ENCODE data around the gene COL19A1.
"Not testable (repeated sequence)": the region's sequence is repeated elsewhere in the genome, so short reads cannot be mapped to it uniquely, and the experiment has no call there.

COL19A1 gene

GRCh38 chr6:69866770-69867638 is 648 bp downstream of the COL19A1 start:
- peak; percentile 13 for DNase-seq (ENCODE audit: low read depth)

- DNase-seq (ENCODE audit: low read depth), result no peak
Observed at GRCh38 chr6:69867639-69867976, 1.3 kb downstream of the COL19A1 start.

GRCh38 chr6:69868252-69868804 is 2.0 kb downstream of the COL19A1 start:
- DNase-seq (ENCODE audit: low read depth), result no peak

GRCh38 chr6:69868961-69869360 is 2.6 kb downstream of the COL19A1 start:
- no peak for DNase-seq (ENCODE audit: low read depth)

GRCh38 chr6:69871107-69871506 is 4.8 kb downstream of the COL19A1 start:
- DNase-seq (ENCODE audit: low read depth), result no peak

GRCh38 chr6:69873291-69873690 is 6.9 kb downstream of the COL19A1 start:
- no peak for DNase-seq (ENCODE audit: low read depth)

GRCh38 chr6:69875715-69876114 is 9.4 kb downstream of the COL19A1 start:
- DNase-seq (ENCODE audit: low read depth), result no peak

- no peak for DNase-seq (ENCODE audit: low read depth)
Observed at GRCh38 chr6:69878795-69879194, 12.4 kb downstream of the COL19A1 start.

- no peak for DNase-seq (ENCODE audit: low read depth)
Observed at GRCh38 chr6:69880601-69881000, 14.2 kb downstream of the COL19A1 start.

GRCh38 chr6:69881322-69882151 is 15.2 kb downstream of the COL19A1 start:
- no peak for DNase-seq (ENCODE audit: low read depth)

GRCh38 chr6:69883551-69883950 is 17.2 kb downstream of the COL19A1 start:
- no peak for DNase-seq (ENCODE audit: low read depth)

- no peak for DNase-seq (ENCODE audit: low read depth)
Observed at GRCh38 chr6:69884231-69884630, 17.9 kb downstream of the COL19A1 start.

- no peak for DNase-seq (ENCODE audit: low read depth)
Observed at GRCh38 chr6:69887026-69887425, 20.7 kb downstream of the COL19A1 start.

- no peak for DNase-seq (ENCODE audit: low read depth)
Observed at GRCh38 chr6:69887714-69888345, 21.5 kb downstream of the COL19A1 start.

- DNase-seq (ENCODE audit: low read depth), result no peak
Observed at GRCh38 chr6:69888482-69889233, 22.3 kb downstream of the COL19A1 start.

- DNase-seq (ENCODE audit: low read depth), result not testable (repeated sequence)
Observed at GRCh38 chr6:69889234-69889974, 23.0 kb downstream of the COL19A1 start.

- not testable (repeated sequence) for DNase-seq (ENCODE audit: low read depth)
Observed at GRCh38 chr6:69892561-69892960, 26.2 kb downstream of the COL19A1 start.

- not testable (repeated sequence) for DNase-seq (ENCODE audit: low read depth)
Observed at GRCh38 chr6:69893266-69893665, 26.9 kb downstream of the COL19A1 start.

GRCh38 chr6:69894578-69895347 is 28.4 kb downstream of the COL19A1 start:
- peak; percentile 95 for DNase-seq (ENCODE audit: low read depth)

GRCh38 chr6:69895396-69895795 is 29.0 kb downstream of the COL19A1 start:
- no peak for DNase-seq (ENCODE audit: low read depth)
